LNCaP clone FGC (cell line): Measurements from ENCODE around the gene HAGHL.

Source experiments
- DNase-seq: peaks from one replicate; pipeline ENCODE4 v3.0.0-alpha.2; 2011; ENCODE audit warnings: low read depth
- H3K4me3 ChIP-seq: 2 replicates; pipeline ENCODE4 v1.5.1; 2011; ENCODE audit warnings: mild to moderate bottlenecking, low read depth, low read length, control low read depth
- CTCF ChIP-seq: IDR thresholded peaks from 2 replicates; pipeline ENCODE4 v1.5.1; 2012; ENCODE audit warnings: mild to moderate bottlenecking; ENCODE audit not compliant: control insufficient read depth, insufficient read depth; ENCODE audit errors: extremely low read depth

Gene HAGHL

GRCh38 chr16:720447-720989 is 6.4 kb upstream of the HAGHL start:
- peak; percentile 22; the same call in 1 of the 2 replicates for TF ChIP-seq CTCF
- H3K4me3 ChIP-seq: peak overlapping the region; percentile 92
- DNase-seq: no peak

- peak; percentile 69 for DNase-seq
- no peak for TF ChIP-seq CTCF
- peak within 1 kb of the TSS; percentile 92 for H3K4me3 ChIP-seq
Measured at GRCh38 chr16:720990-721764, 5.7 kb upstream of the HAGHL start, which contains the start of gene ANTKMT. TSS of gene ANTKMT (plus strand) at chr16:721146. CDS start at chr16:721275, 129 bp downstream.

- peak overlapping the region; percentile 92 for H3K4me3 ChIP-seq
- DNase-seq: no peak
- TF ChIP-seq CTCF: no peak
Measured at GRCh38 chr16:721765-722540, 5.0 kb upstream of the HAGHL start.

- TF ChIP-seq CTCF: no peak
- no peak overlapping the region for H3K4me3 ChIP-seq
- no peak for DNase-seq
Measured at GRCh38 chr16:722835-723633, 3.9 kb upstream of the HAGHL start.

- no peak for TF ChIP-seq CTCF
- no peak for DNase-seq
- no peak overlapping the region for H3K4me3 ChIP-seq
Measured at GRCh38 chr16:723695-724094, 3.2 kb upstream of the HAGHL start.

GRCh38 chr16:724188-725040 is 2.5 kb upstream of the HAGHL start:
- no peak overlapping the region for H3K4me3 ChIP-seq
- no peak for DNase-seq
- TF ChIP-seq CTCF: no peak
